HepG2 (cell line): ENCODE results near the gene PATE4. TPM values are rescaled to one million over a fixed set of nuclear protein-coding genes. Genes with fewer than 3 reads are reported as not detected.

Experiments
- ATF5 ChIP-seq: sonication (generic); formaldehyde crosslinking; IDR thresholded peaks from 2 replicates; pipeline ENCODE4 v1.4.0; 2020; ENCODE audit warnings: mild to moderate bottlenecking, low read depth, missing genetic modification reagents
- ATF6 ChIP-seq: sonication (generic); formaldehyde crosslinking; conservative IDR thresholded peaks from 2 replicates; pipeline ENCODE4 v1.4.0; 2020; ENCODE audit warnings: missing genetic modification reagents
- BCL3 ChIP-seq: sonication (generic); formaldehyde crosslinking; IDR thresholded peaks from 2 replicates; pipeline ENCODE4 v1.5.1; 2020; ENCODE audit warnings: mild to moderate bottlenecking, missing genetic modification reagents, moderate library complexity
- CENPX ChIP-seq: sonication (generic); formaldehyde crosslinking; IDR thresholded peaks from 2 replicates; pipeline ENCODE4 v1.9.0; 2021; ENCODE audit warnings: mild to moderate bottlenecking, missing genetic modification reagents, moderate library complexity
- CHD2 ChIP-seq: IDR thresholded peaks from 2 replicates; pipeline ENCODE4 v1.6.1; 2011; ENCODE audit warnings: low read depth, low read length, improper control_type of control experiment
- CREM ChIP-seq, 2 experiments: sonication (generic) in 1 of 2; formaldehyde crosslinking in 1 of 2; IDR thresholded peaks; 2 replicates each; pipeline versions ENCODE4 v1.4.0 to v1.6.1; 2016 to 2020; ENCODE audit warnings: antibody characterized with exemption in 1 of 2, mild to moderate bottlenecking in 1 of 2, missing genetic modification reagents in 1 of 2
- DR1 ChIP-seq: sonication (generic); formaldehyde crosslinking; IDR thresholded peaks from 2 replicates; pipeline ENCODE4 v1.8.0; 2021; ENCODE audit warnings: mild to moderate bottlenecking, missing genetic modification reagents, inconsistent platforms
- GZF1 ChIP-seq: sonication (generic); formaldehyde crosslinking; IDR thresholded peaks from 2 replicates; pipeline ENCODE4 v1.5.1; 2020; ENCODE audit warnings: mild to moderate bottlenecking, missing genetic modification reagents
- HOXA3 ChIP-seq: sonication (generic); formaldehyde crosslinking; IDR thresholded peaks from 2 replicates; pipeline ENCODE4 v1.5.0; 2020; ENCODE audit warnings: missing genetic modification reagents
- KMT2B ChIP-seq: IDR thresholded peaks from 2 replicates; pipeline ENCODE4 v1.6.1; 2016; ENCODE audit warnings: missing genetic modification reagents, missing compliant biosample characterization
- MTA1 ChIP-seq: sonication (generic); formaldehyde crosslinking; IDR thresholded peaks from 2 replicates; pipeline ENCODE4 v1.4.0; 2020; ENCODE audit warnings: missing genetic modification reagents, mild to moderate bottlenecking, borderline replicate concordance
- NFIC ChIP-seq: IDR thresholded peaks from 2 replicates; pipeline ENCODE4 v1.6.1; 2012; ENCODE audit warnings: mild to moderate bottlenecking, low read length, inconsistent platforms
- NR3C1 ChIP-seq: sonication (generic); formaldehyde crosslinking; IDR thresholded peaks from 2 replicates; pipeline ENCODE4 v1.4.0; 2020; ENCODE audit warnings: missing genetic modification reagents
- SP1 ChIP-seq, 2 experiments: fragments of 450-650 bp in 1 of 2; sonication (generic) in 1 of 2; formaldehyde crosslinking in 1 of 2; IDR thresholded peaks; 2 replicates each; pipeline versions ENCODE4 v1.4.0 to v1.6.1; 2016 to 2020; ENCODE audit warnings: missing genetic modification reagents in 1 of 2
- TARDBP ChIP-seq: sonication (generic); formaldehyde crosslinking; IDR thresholded peaks from 2 replicates; pipeline ENCODE4 v1.8.0; 2022; ENCODE audit warnings: mild to moderate bottlenecking, missing genetic modification reagents
- TBL1XR1 ChIP-seq: fragments of 150-350 bp; IDR thresholded peaks from 2 replicates; pipeline ENCODE4 v1.6.1; 2014; ENCODE audit warnings: borderline replicate concordance, low read length; ENCODE audit not compliant: partially characterized antibody
- U2AF1 ChIP-seq: fragments of 200-400 bp; formaldehyde crosslinking; optimal IDR thresholded peaks from 2 replicates; pipeline ENCODE3; 2017; ENCODE audit warnings: mild to moderate bottlenecking, low read depth, low read length
- ZBTB49 ChIP-seq: sonication (generic); formaldehyde crosslinking; IDR thresholded peaks from 2 replicates; pipeline ENCODE4 v1.4.0; 2020; ENCODE audit warnings: missing genetic modification reagents, borderline replicate concordance
- ZBTB7A ChIP-seq: sonication (generic); formaldehyde crosslinking; IDR thresholded peaks from 2 replicates; pipeline ENCODE4 v1.8.0; 2022; ENCODE audit warnings: mild to moderate bottlenecking, missing genetic modification reagents
- ZC3H4 ChIP-seq: sonication (generic); formaldehyde crosslinking; IDR thresholded peaks from 2 replicates; pipeline ENCODE4 v1.4.0; 2020; ENCODE audit warnings: missing genetic modification reagents, borderline replicate concordance
- ZNF703 ChIP-seq: sonication (generic); formaldehyde crosslinking; IDR thresholded peaks from 2 replicates; pipeline ENCODE4 v1.5.1; 2020; ENCODE audit warnings: missing genetic modification reagents, mild to moderate bottlenecking, moderate library complexity, borderline replicate concordance
- ZSCAN29 ChIP-seq: sonication (generic); formaldehyde crosslinking; conservative IDR thresholded peaks from 2 replicates; pipeline ENCODE4 v1.4.0; 2020; ENCODE audit warnings: mild to moderate bottlenecking, missing genetic modification reagents
- ZSCAN31 ChIP-seq: sonication (generic); formaldehyde crosslinking; IDR thresholded peaks from 2 replicates; pipeline ENCODE4 v1.5.0; 2020; ENCODE audit warnings: low read depth, mild to moderate bottlenecking, missing genetic modification reagents
- polyA plus RNA-seq, 8 experiments: library from polyadenylated mRNA; depleted of rRNA in 3 of 8; stranded (reverse) in 7 of 8; unstranded in 1 of 8; fragments of >200 nt; fragmentation: Illumina TruSeq in 4 of 8; extraction: Trizol in 4 of 8; gene quantifications; 2 replicates each; pipeline versions ENCODE4 v1.2.1 to v1.2.3, GENCODE V29; 2011 to 2016; ENCODE audit warnings: low read depth in 4 of 8, missing spikeins in 1 of 8, mixed read lengths in 1 of 8; ENCODE audit not compliant: insufficient read depth in 1 of 8
- total RNA-seq, 5 experiments: library from RNA; depleted of rRNA; stranded (reverse); fragments of >200 nt; fragmentation: Illumina TruSeq; extraction: Trizol; gene quantifications; 2 replicates each; pipeline ENCODE4 v1.2.3, GENCODE V29; 2016; ENCODE audit warnings: low read depth in 1 of 5

PATE4 gene
- total and polyA plus RNA-seq, 2 of the 13 experiments (the other 11 are each of a cell fraction or from before 2014, with no cell fraction given), result not detected

GRCh38 chr11:125887373-125888324, 54.5 kb downstream of the PATE4 start, which contains the start of gene HYLS1 (continued):
- TF ChIP-seq ATF5 (CRISPR knock-in tag) (no peak), MTA1 (CRISPR knock-in tag) (peak; percentile 62; the same call in 1 of the 2 replicates), CENPX (no peak), ATF6 (CRISPR knock-in tag) (no peak), HOXA3 (CRISPR knock-in tag) (peak; percentile 74; the same call in 1 of the 2 replicates), DR1 (0 out of 2 replicates have a peak, but pooled peaks have one; percentile 55), ZSCAN31 (CRISPR knock-in tag) (0 out of 2 replicates have a peak, but pooled peaks have one; percentile 56), ZSCAN29 (CRISPR knock-in tag) (no peak), GZF1 (CRISPR knock-in tag) (0 out of 2 replicates have a peak, but pooled peaks have one; percentile 17), CREM (IDR thresholded peaks at IDR 0.05) (no peak), CREM (CRISPR knock-in tag; IDR thresholded peaks at IDR 0.05) (no peak), ZNF703 (CRISPR knock-in tag) (no peak), NR3C1 (CRISPR knock-in tag) (no peak), CHD2 (no peak), NFIC (no peak), KMT2B (CRISPR knock-in tag) (peak; percentile 64; the same call in 1 of the 2 replicates), ZBTB49 (no peak), TBL1XR1 (no peak), BCL3 (CRISPR knock-in tag) (peak; percentile 26; the same call in 1 of the 2 replicates), TARDBP (no peak), U2AF1 (no peak), ZBTB7A (CRISPR knock-in tag) (peak; percentile 38; the same call in 1 of the 2 replicates), SP1 (IDR thresholded peaks at IDR 0.05) (no peak), SP1 (CRISPR knock-in tag; IDR thresholded peaks at IDR 0.05) (0 out of 2 replicates have a peak, but pooled peaks have one; percentile 25), ZC3H4 (no peak)
